LNCAP (cell line): ENCODE results near the gene ADARB2.

Experiments
- CTCF ChIP-seq: fragments of 450-650 bp; IDR thresholded peaks from 2 replicates; pipeline ENCODE4 v1.5.1; 2017; ENCODE audit warnings: mild to moderate bottlenecking

ADARB2 gene

GRCh38 chr10:1289591-1289990 lies 447.7 kb downstream of the ADARB2 start:
- TF ChIP-seq CTCF = no peak

GRCh38 chr10:1287971-1288401 lies 449.3 kb downstream of the ADARB2 start:
- TF ChIP-seq CTCF = no peak

- TF ChIP-seq CTCF = no peak
Observed at GRCh38 chr10:1287487-1287886, 449.8 kb downstream of the ADARB2 start.

GRCh38 chr10:1284076-1284475 lies 453.2 kb downstream of the ADARB2 start:
- no peak for TF ChIP-seq CTCF

GRCh38 chr10:1281405-1281782 lies 455.9 kb downstream of the ADARB2 start:
- no peak for TF ChIP-seq CTCF

GRCh38 chr10:1280466-1281404 lies 456.6 kb downstream of the ADARB2 start:
- no peak for TF ChIP-seq CTCF

GRCh38 chr10:1278306-1278705 lies 459.0 kb downstream of the ADARB2 start:
- TF ChIP-seq CTCF = no peak
